Astrocyte (in vitro differentiated cells and primary cell): Measurements from ENCODE around the gene DAAM2. TPM values are rescaled to one million over a fixed set of nuclear protein-coding genes. Genes with fewer than 3 reads are reported as not detected.
A peak's percentile ranks its signal among the peaks of the same experiment; 100 is the strongest.

ENCODE experiments used
- DNase-seq: peaks from one replicate; pipeline ENCODE4 v3.0.0-alpha.2; 2010; ENCODE audit warnings: low read depth
- FAIRE-seq: peaks from 2 replicates; lab custom pipeline; 2011; peaks lifted over from hg19 to GRCh38; lab: Jason Lieb, UNC
- H2AFZ ChIP-seq: 2 replicates; pipeline ENCODE4 v1.6.0; 2012; ENCODE audit warnings: low read depth, low read length, inconsistent platforms
- H3K27ac ChIP-seq: 2 replicates; pipeline ENCODE4 v1.5.1; 2011; ENCODE audit warnings: low read depth, low read length, inconsistent platforms
- H3K27me3 ChIP-seq: 2 replicates; pipeline ENCODE4 v1.6.0; 2011; ENCODE audit warnings: low read length, inconsistent platforms; ENCODE audit not compliant: insufficient read depth
- H3K36me3 ChIP-seq: 2 replicates; pipeline ENCODE4 v1.5.1; 2011; ENCODE audit warnings: low read length, inconsistent platforms; ENCODE audit not compliant: insufficient read depth
- H3K4me1 ChIP-seq: 2 replicates; pipeline ENCODE4 v1.5.1; 2011; ENCODE audit warnings: low read length, inconsistent platforms; ENCODE audit not compliant: insufficient read depth
- H3K4me2 ChIP-seq: 2 replicates; pipeline ENCODE4 v1.6.0; 2012; ENCODE audit warnings: low read length, inconsistent platforms
- H3K4me3 ChIP-seq: 2 replicates; pipeline ENCODE4 v1.5.1; 2011; ENCODE audit warnings: low read depth, mild to moderate bottlenecking, low read length, inconsistent platforms; ENCODE audit not compliant: insufficient read depth
- H3K79me2 ChIP-seq: 2 replicates; pipeline ENCODE4 v1.6.0; 2012; ENCODE audit warnings: mild to moderate bottlenecking, low read length, inconsistent platforms; ENCODE audit not compliant: insufficient read depth
- H3K9ac ChIP-seq: 2 replicates; pipeline ENCODE4 v1.6.0; 2012; ENCODE audit warnings: mild to moderate bottlenecking, low read length, inconsistent platforms
- H3K9me3 ChIP-seq: 2 replicates; pipeline ENCODE4 v1.5.1; 2012; ENCODE audit warnings: low read depth, mild to moderate bottlenecking, low read length, inconsistent platforms; ENCODE audit not compliant: insufficient read depth
- H4K20me1 ChIP-seq: 2 replicates; pipeline ENCODE4 v1.6.0; 2012; ENCODE audit warnings: low read length, inconsistent platforms; ENCODE audit not compliant: insufficient read depth
- H3K27ac Mint-ChIP-seq: one replicate; pipeline ENCODE4 v1.8.0; 2021; ENCODE audit warnings: mild to moderate bottlenecking, mixed read lengths; ENCODE audit not compliant: unreplicated experiment
- H3K27me3 Mint-ChIP-seq: one replicate; pipeline ENCODE4 v1.8.0; 2021; ENCODE audit warnings: low read depth, mixed read lengths; ENCODE audit not compliant: unreplicated experiment
- H3K36me3 Mint-ChIP-seq: one replicate; pipeline ENCODE4 v1.8.0; 2021; ENCODE audit warnings: low read depth, mixed read lengths; ENCODE audit not compliant: unreplicated experiment
- H3K4me1 Mint-ChIP-seq: one replicate; pipeline ENCODE4 v1.8.0; 2021; ENCODE audit warnings: low read depth, mixed read lengths; ENCODE audit not compliant: unreplicated experiment
- H3K4me3 Mint-ChIP-seq: one replicate; pipeline ENCODE4 v1.8.0; 2021; ENCODE audit warnings: mild to moderate bottlenecking, moderate library complexity, mixed read lengths; ENCODE audit not compliant: unreplicated experiment
- H3K9me3 Mint-ChIP-seq: one replicate; pipeline ENCODE4 v1.8.0; 2021; ENCODE audit warnings: mild to moderate bottlenecking, mixed read lengths; ENCODE audit not compliant: unreplicated experiment
- EZH2 ChIP-seq: IDR thresholded peaks from 2 replicates; pipeline ENCODE4 v1.6.1; 2012; ENCODE audit warnings: mild to moderate bottlenecking, low read length, inconsistent platforms; ENCODE audit not compliant: insufficient read depth
- total RNA-seq: library from RNA; stranded (reverse); gene quantifications from 2 replicates; pipeline ENCODE4 v1.2.1, GENCODE V29; 2021
- TF ChIP-seq, protein P1 (sequence below): IDR thresholded peaks from 2 replicates; pipeline ENCODE4 v1.5.1; 2011; ENCODE audit warnings: low read depth, mild to moderate bottlenecking, inconsistent platforms, low read length, moderate library complexity; ENCODE audit not compliant: insufficient read depth

The DAAM2 gene
- total RNA-seq, 1 donor from 2014 or later: 38.4 TPM

DNA sequence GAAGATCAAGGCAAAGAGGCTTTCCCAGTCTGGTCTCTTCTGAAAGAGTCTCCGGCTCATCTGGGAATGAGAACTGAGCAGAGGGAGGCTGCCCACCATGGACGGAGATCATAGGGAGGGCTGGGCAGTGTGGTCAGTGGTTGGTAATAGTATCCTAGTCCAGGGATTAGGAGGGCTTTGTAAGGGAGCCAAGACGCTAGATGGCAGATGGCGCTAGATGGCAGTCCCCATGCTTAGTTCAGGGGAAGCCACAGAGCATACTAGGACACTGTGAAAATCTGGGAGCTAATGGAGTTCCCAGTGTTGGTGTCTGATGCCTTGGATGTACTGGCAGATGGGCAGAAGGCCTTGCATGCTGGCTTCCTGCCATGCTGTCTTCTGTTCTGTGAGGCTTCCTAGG, 21.7 kb upstream of the DAAM2 start:
- Histone ChIP-seq H3K9me3 (no peaks in the 10 kb centered on the region), H3K27ac (no peak overlapping the region), H3K4me2 (no peak overlapping the region), H3K4me3 (no peak overlapping the region), H3K27me3 (no peaks in the 10 kb centered on the region), H3K79me2 (no peaks in the 10 kb centered on the region), H3K9ac (no peak overlapping the region), H2AFZ (no peak overlapping the region), H3K4me1 (no peaks in the 10 kb centered on the region), H4K20me1 (no peaks in the 10 kb centered on the region), H3K36me3 (no peaks in the 10 kb centered on the region)
- peaks cover 2% of the 10 kb centered on the region for H3K36me3 Mint-ChIP-seq
- peaks cover 4% of the 10 kb centered on the region for H3K9me3 Mint-ChIP-seq
- TF ChIP-seq, protein P1, sequence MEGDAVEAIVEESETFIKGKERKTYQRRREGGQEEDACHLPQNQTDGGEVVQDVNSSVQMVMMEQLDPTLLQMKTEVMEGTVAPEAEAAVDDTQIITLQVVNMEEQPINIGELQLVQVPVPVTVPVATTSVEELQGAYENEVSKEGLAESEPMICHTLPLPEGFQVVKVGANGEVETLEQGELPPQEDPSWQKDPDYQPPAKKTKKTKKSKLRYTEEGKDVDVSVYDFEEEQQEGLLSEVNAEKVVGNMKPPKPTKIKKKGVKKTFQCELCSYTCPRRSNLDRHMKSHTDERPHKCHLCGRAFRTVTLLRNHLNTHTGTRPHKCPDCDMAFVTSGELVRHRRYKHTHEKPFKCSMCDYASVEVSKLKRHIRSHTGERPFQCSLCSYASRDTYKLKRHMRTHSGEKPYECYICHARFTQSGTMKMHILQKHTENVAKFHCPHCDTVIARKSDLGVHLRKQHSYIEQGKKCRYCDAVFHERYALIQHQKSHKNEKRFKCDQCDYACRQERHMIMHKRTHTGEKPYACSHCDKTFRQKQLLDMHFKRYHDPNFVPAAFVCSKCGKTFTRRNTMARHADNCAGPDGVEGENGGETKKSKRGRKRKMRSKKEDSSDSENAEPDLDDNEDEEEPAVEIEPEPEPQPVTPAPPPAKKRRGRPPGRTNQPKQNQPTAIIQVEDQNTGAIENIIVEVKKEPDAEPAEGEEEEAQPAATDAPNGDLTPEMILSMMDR: no peak
- TF ChIP-seq EZH2: no peak
- peaks cover 6% of the 10 kb centered on the region for H3K27me3 Mint-ChIP-seq
- H3K27ac Mint-ChIP-seq: no peak overlapping the region
- peaks cover 17% of the 10 kb centered on the region for H3K4me1 Mint-ChIP-seq
- DNase-seq: no peak
- H3K4me3 Mint-ChIP-seq: no peak overlapping the region
- no peak for FAIRE-seq

DNA sequence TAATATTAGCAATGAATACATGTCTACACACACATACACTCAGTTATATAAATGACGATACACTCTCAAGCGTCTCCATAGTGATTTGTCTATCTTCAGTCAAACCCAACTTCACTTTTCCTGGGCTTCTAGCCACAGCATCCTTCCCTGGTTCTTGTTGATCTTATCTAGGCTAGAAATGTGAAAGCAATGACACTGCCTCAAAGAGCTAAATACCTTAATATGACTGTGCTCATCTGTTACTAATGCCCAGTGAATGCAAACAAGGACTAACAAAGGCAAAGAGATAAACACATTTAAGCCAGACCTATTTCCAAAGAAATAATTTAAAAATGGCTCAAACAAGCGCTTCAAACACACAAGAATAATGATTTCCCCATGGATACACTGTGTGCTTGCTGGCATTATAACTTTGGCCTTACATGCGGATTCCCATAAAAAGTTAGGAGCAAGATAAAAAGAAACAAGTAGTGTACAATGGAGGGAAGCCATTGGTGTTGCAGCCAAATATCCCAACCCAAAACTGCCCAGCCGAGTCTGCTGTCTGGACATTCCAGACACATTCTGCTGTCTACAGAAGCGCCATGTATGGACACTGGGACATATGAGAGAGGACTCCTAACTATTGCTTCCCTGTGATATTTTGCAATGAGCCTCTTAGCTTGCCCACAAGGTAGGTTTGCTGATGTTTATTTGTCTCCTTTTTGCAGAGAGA, 19.5 kb upstream of the DAAM2 start:
- TF ChIP-seq, protein P1: no peak
- TF ChIP-seq EZH2: no peak
- FAIRE-seq: no peak
- no peak overlapping the region for H3K4me3 Mint-ChIP-seq

DNA sequence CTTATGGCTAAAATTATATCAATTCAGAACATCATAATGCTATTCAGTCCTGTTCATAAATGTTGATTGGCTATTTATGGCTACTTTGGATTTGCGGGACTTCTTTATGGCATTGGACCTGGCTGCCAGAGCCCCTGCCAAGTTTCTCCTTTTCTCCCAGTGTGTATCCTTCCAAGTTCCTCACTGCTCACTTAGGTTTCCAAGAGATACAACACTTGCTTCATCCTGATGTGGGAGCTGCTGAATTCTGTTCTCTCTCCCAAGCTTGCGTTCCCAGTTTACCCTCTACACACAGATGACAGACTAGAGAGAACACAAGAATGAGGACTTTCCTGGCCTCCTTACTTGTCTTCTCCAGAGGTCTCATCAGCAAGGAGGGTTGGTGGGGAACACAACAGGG, 18.4 kb upstream of the DAAM2 start:
- Mint-ChIP-seq H3K9me3 (no peaks in the 10 kb centered on the region), H3K4me3 (no peak overlapping the region), H3K36me3 (peaks cover 2% of the 10 kb centered on the region), H3K4me1 (peaks cover 16% of the 10 kb centered on the region), H3K27me3 (peaks cover 6% of the 10 kb centered on the region), H3K27ac (no peak overlapping the region)
- no peaks in the 10 kb centered on the region for H3K9me3 ChIP-seq
- no peak overlapping the region for H3K9ac ChIP-seq
- H4K20me1 ChIP-seq: no peaks in the 10 kb centered on the region
- TF ChIP-seq EZH2: no peak
- TF ChIP-seq, protein P1: no peak
- no peak overlapping the region for H3K4me3 ChIP-seq
- FAIRE-seq (no peak), DNase-seq (no peak)
- H3K4me1 ChIP-seq: no peaks in the 10 kb centered on the region
- no peak overlapping the region for H2AFZ ChIP-seq
- H3K27me3 ChIP-seq: no peaks in the 10 kb centered on the region
- no peaks in the 10 kb centered on the region for H3K36me3 ChIP-seq
- H3K4me2 ChIP-seq: no peak overlapping the region
- no peaks in the 10 kb centered on the region for H3K79me2 ChIP-seq
- H3K27ac ChIP-seq: no peak overlapping the region

More for the DNA sequence above, 19.5 kb upstream of the DAAM2 start:
- no peak overlapping the region for H3K9ac ChIP-seq
- H3K79me2 ChIP-seq: no peaks in the 10 kb centered on the region
- no peaks in the 10 kb centered on the region for H3K9me3 ChIP-seq
- no peaks in the 10 kb centered on the region for H3K36me3 ChIP-seq
- H3K4me1 ChIP-seq: no peaks in the 10 kb centered on the region
- H3K9me3 Mint-ChIP-seq: no peaks in the 10 kb centered on the region
- no peak overlapping the region for H3K4me2 ChIP-seq
- peak; percentile 49 for DNase-seq
- peaks cover 6% of the 10 kb centered on the region for H3K27me3 Mint-ChIP-seq
- no peak overlapping the region for H3K4me3 ChIP-seq
- no peak overlapping the region for H2AFZ ChIP-seq
- H3K27ac Mint-ChIP-seq: peak overlapping the region; percentile 38
- no peaks in the 10 kb centered on the region for H3K27me3 ChIP-seq
- peaks cover 16% of the 10 kb centered on the region for H3K4me1 Mint-ChIP-seq
- peaks cover 2% of the 10 kb centered on the region for H3K36me3 Mint-ChIP-seq
- no peaks in the 10 kb centered on the region for H4K20me1 ChIP-seq
- H3K27ac ChIP-seq: no peak overlapping the region
